MCF 10A (cell line): ENCODE results near the gene CRB2. TPM values are rescaled to one million over a fixed set of nuclear protein-coding genes. Genes with fewer than 3 reads are reported as not detected.

Experiments used
- BruUV-seq: library from RNA; stranded (reverse); fragments of 400-500 nt; replicated peaks from 2 replicates; lab custom pipeline; 2021; lab: Mats Ljungman, UMichigan
- CTCF ChIA-PET: fragments of 300-600 bp; sonication (Branson Sonifier 250); formaldehyde crosslinking; extraction: SDS; loops from one replicate; lab custom pipeline; 2021; ENCODE audit warnings: antibody characterized with exemption, inconsistent platforms; lab: Yijun Ruan, JAX
- POLR2A ChIA-PET: fragments of 300-600, 350-650 bp; sonication (Branson Sonifier 250); formaldehyde crosslinking; extraction: SDS; loops from one replicate; lab custom pipeline; 2020; ENCODE audit warnings: antibody characterized with exemption, inconsistent platforms; lab: Yijun Ruan, JAX
- DNase-seq: peaks from one replicate; pipeline ENCODE4 v3.0.0-alpha.2; 2018; ENCODE audit not compliant: unreplicated experiment
- H3K27ac Mint-ChIP-seq: one replicate; pipeline ENCODE4 v1.8.0; 2022; ENCODE audit warnings: mild to moderate bottlenecking, low read depth, mixed read lengths; ENCODE audit not compliant: unreplicated experiment
- H3K27me3 Mint-ChIP-seq: one replicate; pipeline ENCODE4 v1.8.0; 2022; ENCODE audit warnings: mixed read lengths; ENCODE audit not compliant: insufficient read depth, unreplicated experiment
- H3K36me3 Mint-ChIP-seq: one replicate; pipeline ENCODE4 v1.8.0; 2022; ENCODE audit warnings: mild to moderate bottlenecking, moderate library complexity, mixed read lengths; ENCODE audit not compliant: insufficient read depth, unreplicated experiment
- H3K4me1 Mint-ChIP-seq: one replicate; pipeline ENCODE4 v1.8.0; 2022; ENCODE audit warnings: mixed read lengths; ENCODE audit not compliant: insufficient read depth, unreplicated experiment
- H3K4me3 Mint-ChIP-seq: one replicate; pipeline ENCODE4 v1.8.0; 2022; ENCODE audit warnings: mild to moderate bottlenecking, moderate library complexity, mixed read lengths; ENCODE audit not compliant: unreplicated experiment
- H3K9me3 Mint-ChIP-seq: one replicate; pipeline ENCODE4 v1.8.0; 2022; ENCODE audit warnings: mixed read lengths; ENCODE audit not compliant: unreplicated experiment
- CTCF ChIP-seq: fragments of 200-600 bp; IDR thresholded peaks from one replicate; pipeline ENCODE4 v1.8.0; 2022; ENCODE audit warnings: antibody characterized with exemption, mild to moderate bottlenecking; ENCODE audit not compliant: unreplicated experiment
- intact Hi-C: fragments of 100-400 bp; cut with micrococcal nuclease; formaldehyde crosslinking; loops from 2 replicates; pipeline ENCODE4 v1.14.1; 2022
- total RNA-seq: library from RNA; stranded (reverse); gene quantifications from 2 replicates; pipeline ENCODE4 v1.2.3, GENCODE V29; 2022

Gene CRB2
- total RNA-seq, 1 experiment from 2014 or later: not detected

- no TSS peak for BruUV-seq
- intact Hi-C loops: no loop called here
- no peaks in the 10 kb centered on the region for H3K36me3 Mint-ChIP-seq
- no peak overlapping the region for H3K27ac Mint-ChIP-seq
- H3K27me3 Mint-ChIP-seq: peaks cover 11% of the 10 kb centered on the region
- no peaks in the 10 kb centered on the region for H3K4me1 Mint-ChIP-seq
- DNase-seq: no peak
- CTCF ChIA-PET: interaction anchor here (0.7 kb wide), 1 partner anchor 18 kb away, joined by 3 read pairs; no protein-coding TSS in a partner anchor
- TF ChIP-seq CTCF: no peak
- no peaks in the 10 kb centered on the region for H3K9me3 Mint-ChIP-seq
- POLR2A ChIA-PET: interaction anchor here (0.6 kb wide), 1 partner anchor 16 kb away, joined by 3 read pairs; no protein-coding TSS in a partner anchor
- no peak overlapping the region for H3K4me3 Mint-ChIP-seq
These were observed 43.6 kb upstream of the CRB2 start for GRCh38 chr9:123312306-123312877.

- Mint-ChIP-seq H3K4me1 (no peaks in the 10 kb centered on the region), H3K36me3 (no peaks in the 10 kb centered on the region), H3K27ac (no peak overlapping the region), H3K27me3 (peaks cover 22% of the 10 kb centered on the region), H3K4me3 (no peak overlapping the region), H3K9me3 (no peaks in the 10 kb centered on the region)
- DNase-seq: no peak
- ChIA-PET POLR2A (interaction anchor here (0.7 kb wide), 1 partner anchor 22 kb away, joined by 3 read pairs; no protein-coding TSS in a partner anchor), CTCF (interaction anchor here (0.5 to 0.9 kb wide), 3 partner anchors 19 to 40 kb away, joined by 3 read pairs; no protein-coding TSS in a partner anchor)
- no TSS peak for BruUV-seq
- intact Hi-C loops: no loop called here
- TF ChIP-seq CTCF: no peak
These were observed 41.4 kb upstream of the CRB2 start for GRCh38 chr9:123314617-123315016.

- no peaks in the 10 kb centered on the region for H3K9me3 Mint-ChIP-seq
- H3K27ac Mint-ChIP-seq: no peak overlapping the region
- POLR2A ChIA-PET: no interaction called here
- DNase-seq: no peak
- peaks cover 22% of the 10 kb centered on the region for H3K27me3 Mint-ChIP-seq
- no peaks in the 10 kb centered on the region for H3K36me3 Mint-ChIP-seq
- no TSS peak for BruUV-seq
- no peak for TF ChIP-seq CTCF
- no peaks in the 10 kb centered on the region for H3K4me1 Mint-ChIP-seq
- CTCF ChIA-PET: interaction anchor here (0.7 to 0.9 kb wide), 2 partner anchors 39 to 613 kb away, joined by 3 to 4 read pairs; no protein-coding TSS in a partner anchor
- intact Hi-C loops: no loop called here
- H3K4me3 Mint-ChIP-seq: no peak overlapping the region
These were observed 40.4 kb upstream of the CRB2 start for GRCh38 chr9:123315635-123316034.

- Mint-ChIP-seq H3K36me3 (no peaks in the 10 kb centered on the region), H3K4me3 (no peak overlapping the region), H3K9me3 (no peaks in the 10 kb centered on the region), H3K27ac (no peak overlapping the region), H3K4me1 (no peaks in the 10 kb centered on the region), H3K27me3 (peaks cover 22% of the 10 kb centered on the region)
- ChIA-PET CTCF (interaction anchor here (0.7 kb wide), 1 partner anchor 613 kb away, joined by 4 read pairs; no protein-coding TSS in a partner anchor), POLR2A (no interaction called here)
- no TSS peak for BruUV-seq
- intact Hi-C loops: no loop called here
- no peak for TF ChIP-seq CTCF
- DNase-seq: no peak
These were observed 39.8 kb upstream of the CRB2 start for GRCh38 chr9:123316053-123316718.
